DOHH2 (cell line): ENCODE results near the gene NOL3.

ENCODE experiments used
- H3F3A ChIP-seq: fragments of 200-600 bp; sonication (generic), shearing (Covaris generic); 2 replicates; pipeline ENCODE4 v1.6.0; 2016; ENCODE audit warnings: antibody characterized with exemption, mild to moderate bottlenecking; ENCODE audit not compliant: control insufficient read depth, insufficient read depth
- H3K27ac ChIP-seq: fragments of 200-600 bp; sonication (generic); 2 replicates; pipeline ENCODE4 v1.5.1; 2014; ENCODE audit warnings: low read depth, mild to moderate bottlenecking, low read length, moderate library complexity
- H3K27me3 ChIP-seq: fragments of 200-600 bp; sonication (generic); 2 replicates; pipeline ENCODE4 v1.6.1; 2014; ENCODE audit warnings: mild to moderate bottlenecking, low read length, mixed read lengths; ENCODE audit not compliant: control insufficient read depth
- H3K36me3 ChIP-seq: fragments of 200-600 bp; sonication (generic); 2 replicates; pipeline ENCODE4 v1.6.1; 2014; ENCODE audit warnings: mild to moderate bottlenecking, low read length, moderate library complexity, mixed read lengths; ENCODE audit not compliant: control insufficient read depth
- H3K4me1 ChIP-seq: fragments of 200-600 bp; sonication (generic); 2 replicates; pipeline ENCODE4 v1.6.1; 2014; ENCODE audit warnings: mild to moderate bottlenecking, low read length, mixed read lengths; ENCODE audit not compliant: control insufficient read depth
- H3K4me2 ChIP-seq: fragments of 200-600 bp; sonication (generic); 2 replicates; pipeline ENCODE4 v1.6.0; 2014; ENCODE audit warnings: mild to moderate bottlenecking, low read length, moderate library complexity
- H3K4me3 ChIP-seq: fragments of 200-600 bp; sonication (generic); 2 replicates; pipeline ENCODE4 v1.5.1; 2014; ENCODE audit warnings: mild to moderate bottlenecking, low read length, mixed read lengths
- H3K79me2 ChIP-seq: fragments of 200-600 bp; sonication (generic); 2 replicates; pipeline ENCODE4 v1.6.1; 2014; ENCODE audit warnings: mild to moderate bottlenecking, low read length, mixed read lengths; ENCODE audit not compliant: control insufficient read depth
- H3K9me2 ChIP-seq: fragments of 200-600 bp; sonication (generic); replicated peaks from 2 replicates; pipeline ENCODE4 v1.6.1; 2014; ENCODE audit warnings: mild to moderate bottlenecking, low read length, mixed read lengths; ENCODE audit not compliant: control insufficient read depth
- H3K9me3 ChIP-seq: fragments of 200-600 bp; sonication (generic); 2 replicates; pipeline ENCODE4 v1.6.1; 2014; ENCODE audit warnings: antibody characterized with exemption, low read length, mixed read lengths; ENCODE audit not compliant: control insufficient read depth, insufficient read depth
- H4K20me1 ChIP-seq: fragments of 200-600 bp; sonication (generic); 2 replicates; pipeline ENCODE4 v1.6.0; 2014; ENCODE audit warnings: low read depth, mild to moderate bottlenecking, antibody characterized with exemption, low read length, moderate library complexity; ENCODE audit not compliant: control insufficient read depth, insufficient read depth
- EZH2phosphoT487 ChIP-seq: fragments of 200-600 bp; sonication (generic); IDR thresholded peaks from 2 replicates; pipeline ENCODE4 v1.6.1; 2017; ENCODE audit warnings: borderline replicate concordance, mild to moderate bottlenecking, antibody characterized with exemption, low read length, moderate library complexity, mixed read lengths
- TF ChIP-seq, protein P1 (sequence below): fragments of 200-600 bp; sonication (generic); IDR thresholded peaks from one replicate; pipeline ENCODE4 v1.5.1; 2014; ENCODE audit warnings: antibody characterized with exemption, mild to moderate bottlenecking, low read depth, low read length; ENCODE audit not compliant: poor library complexity, severe bottlenecking

Gene NOL3

DNA sequence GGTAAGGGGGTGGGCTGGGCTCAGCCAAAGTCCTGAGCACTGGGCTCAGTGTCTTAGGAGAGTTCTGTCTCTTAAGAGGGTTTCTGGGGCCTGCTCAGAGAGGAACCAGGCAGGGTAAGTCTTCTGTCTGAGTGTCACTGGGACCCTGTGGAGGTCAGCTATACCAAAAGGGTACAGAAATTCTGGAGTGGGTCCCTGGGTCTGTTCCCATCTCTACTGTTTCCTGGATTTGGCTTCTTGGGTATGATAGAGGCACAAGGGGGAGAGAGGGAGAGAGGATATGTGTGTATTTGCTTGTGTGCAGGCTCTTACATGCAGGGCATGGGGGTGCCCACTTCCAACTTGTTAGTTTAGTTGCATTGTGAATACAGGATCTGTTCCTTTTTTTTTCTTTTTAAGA, 23.2 kb downstream of the NOL3 start:
- no peak overlapping the region for H3K27ac ChIP-seq
- H3K4me3 ChIP-seq = peak overlapping the region; percentile 95
- TF ChIP-seq, protein P1, sequence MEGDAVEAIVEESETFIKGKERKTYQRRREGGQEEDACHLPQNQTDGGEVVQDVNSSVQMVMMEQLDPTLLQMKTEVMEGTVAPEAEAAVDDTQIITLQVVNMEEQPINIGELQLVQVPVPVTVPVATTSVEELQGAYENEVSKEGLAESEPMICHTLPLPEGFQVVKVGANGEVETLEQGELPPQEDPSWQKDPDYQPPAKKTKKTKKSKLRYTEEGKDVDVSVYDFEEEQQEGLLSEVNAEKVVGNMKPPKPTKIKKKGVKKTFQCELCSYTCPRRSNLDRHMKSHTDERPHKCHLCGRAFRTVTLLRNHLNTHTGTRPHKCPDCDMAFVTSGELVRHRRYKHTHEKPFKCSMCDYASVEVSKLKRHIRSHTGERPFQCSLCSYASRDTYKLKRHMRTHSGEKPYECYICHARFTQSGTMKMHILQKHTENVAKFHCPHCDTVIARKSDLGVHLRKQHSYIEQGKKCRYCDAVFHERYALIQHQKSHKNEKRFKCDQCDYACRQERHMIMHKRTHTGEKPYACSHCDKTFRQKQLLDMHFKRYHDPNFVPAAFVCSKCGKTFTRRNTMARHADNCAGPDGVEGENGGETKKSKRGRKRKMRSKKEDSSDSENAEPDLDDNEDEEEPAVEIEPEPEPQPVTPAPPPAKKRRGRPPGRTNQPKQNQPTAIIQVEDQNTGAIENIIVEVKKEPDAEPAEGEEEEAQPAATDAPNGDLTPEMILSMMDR = no peak
- no peak for TF ChIP-seq EZH2phosphoT487
- peaks cover 15% of the 10 kb centered on the region for H3K4me1 ChIP-seq
- H3K36me3 ChIP-seq = peaks cover 64% of the 10 kb centered on the region
- no peaks in the 10 kb centered on the region for H3K9me3 ChIP-seq
- no peaks in the 10 kb centered on the region for H3K9me2 ChIP-seq
- peaks cover 38% of the 10 kb centered on the region for H3K79me2 ChIP-seq
- no peaks in the 10 kb centered on the region for H3K27me3 ChIP-seq
- peak overlapping the region; percentile 89 for H3K4me2 ChIP-seq
- peaks cover 3% of the 10 kb centered on the region for H4K20me1 ChIP-seq
- H3F3A ChIP-seq = no peaks in the 10 kb centered on the region

DNA sequence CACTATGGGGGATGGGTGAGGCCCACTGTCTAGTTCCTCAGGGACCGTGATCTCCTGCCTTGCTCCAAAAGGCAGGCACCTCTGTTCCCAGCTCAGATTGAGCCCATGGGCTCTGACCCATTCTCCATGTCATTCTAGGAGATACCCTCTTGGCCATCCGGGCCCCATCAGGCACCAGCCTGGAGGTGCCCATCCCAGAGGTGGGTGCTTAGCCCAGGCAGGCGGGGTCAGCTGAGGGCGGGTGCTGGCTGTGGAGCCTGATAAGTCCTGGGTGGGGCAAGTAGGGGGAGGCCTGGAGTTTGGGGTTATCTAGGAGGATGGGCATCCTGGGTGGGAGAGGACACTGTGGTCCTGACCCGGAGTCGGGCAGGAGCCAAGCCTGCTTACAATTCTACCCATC, 23.9 kb downstream of the NOL3 start:
- no peak for TF ChIP-seq EZH2phosphoT487
- TF ChIP-seq, protein P1 = no peak
- Histone ChIP-seq H3K4me1 (peaks cover 15% of the 10 kb centered on the region), H3K4me2 (no peak overlapping the region), H3K9me3 (no peaks in the 10 kb centered on the region), H4K20me1 (peaks cover 3% of the 10 kb centered on the region), H3K79me2 (peaks cover 38% of the 10 kb centered on the region), H3K36me3 (peaks cover 70% of the 10 kb centered on the region), H3K9me2 (no peaks in the 10 kb centered on the region), H3K27ac (no peak overlapping the region), H3F3A (no peaks in the 10 kb centered on the region), H3K4me3 (no peak overlapping the region), H3K27me3 (no peaks in the 10 kb centered on the region)

DNA sequence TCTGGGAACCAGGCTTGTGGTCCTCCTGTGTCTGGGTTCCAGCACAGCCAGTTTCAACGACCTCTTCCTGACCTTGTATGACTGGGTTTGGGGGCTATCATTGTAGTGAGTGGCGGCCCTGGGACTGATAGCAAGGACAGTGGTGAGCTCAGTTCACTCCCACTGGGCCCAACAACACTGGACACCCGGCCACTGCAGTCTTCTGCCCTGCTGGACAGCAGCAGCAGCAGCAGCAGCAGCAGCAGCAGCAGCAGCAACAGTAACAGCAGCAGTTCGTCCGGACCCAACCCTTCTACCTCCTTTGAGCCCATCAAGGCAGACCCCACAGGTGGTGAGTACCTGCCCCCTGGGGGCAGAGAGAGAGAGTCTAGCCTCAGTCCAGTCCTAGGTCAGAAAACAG, 25.3 kb downstream of the NOL3 start:
- H3F3A ChIP-seq = no peaks in the 10 kb centered on the region
- TF ChIP-seq, protein P1 = no peak
- no peak for TF ChIP-seq EZH2phosphoT487
- H3K27me3 ChIP-seq = no peaks in the 10 kb centered on the region
- no peak overlapping the region for H3K4me2 ChIP-seq
- H3K79me2 ChIP-seq = peaks cover 38% of the 10 kb centered on the region
- H3K4me3 ChIP-seq = no peak overlapping the region
- H3K9me3 ChIP-seq = no peaks in the 10 kb centered on the region
- H4K20me1 ChIP-seq = peaks cover 3% of the 10 kb centered on the region
- H3K36me3 ChIP-seq = peaks cover 82% of the 10 kb centered on the region
- no peaks in the 10 kb centered on the region for H3K9me2 ChIP-seq
- no peak overlapping the region for H3K27ac ChIP-seq
- peaks cover 15% of the 10 kb centered on the region for H3K4me1 ChIP-seq
